ENCODE results near the gene CROCC. TPM values are rescaled to one million over a fixed set of nuclear protein-coding genes. Genes with fewer than 3 reads are reported as not detected.

CROCC gene
- total and polyA plus RNA-seq, 2 experiments from 2014 or later = 15.1 to 106 TPM

DNA sequence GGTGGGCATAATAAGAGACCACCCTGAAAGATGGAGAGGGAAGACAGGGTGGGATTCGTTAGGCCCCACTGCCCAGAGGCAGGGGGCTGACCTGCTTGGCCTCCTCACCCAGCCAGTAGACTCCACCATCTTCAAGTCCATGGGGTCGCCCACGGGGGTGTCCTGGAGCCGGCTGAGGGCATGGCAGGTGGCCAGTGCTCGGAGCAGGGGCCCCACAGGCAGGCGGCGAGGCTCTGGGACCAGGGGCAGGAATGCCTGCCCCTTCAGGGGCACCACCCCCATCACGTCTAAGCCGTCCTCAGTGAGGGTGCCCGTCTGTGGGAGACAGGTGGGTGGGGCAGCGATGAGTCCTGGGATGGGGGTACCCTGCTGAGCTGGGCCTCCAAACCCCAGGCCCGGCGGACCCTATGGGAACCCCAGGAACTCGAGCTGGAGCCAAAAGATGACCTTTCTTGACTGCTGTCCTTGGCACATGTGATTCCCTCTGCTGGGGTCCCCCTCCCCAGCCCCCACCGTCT, 71.8 kb downstream of the CROCC start (continued):
- TF ChIP-seq, protein P1, sequence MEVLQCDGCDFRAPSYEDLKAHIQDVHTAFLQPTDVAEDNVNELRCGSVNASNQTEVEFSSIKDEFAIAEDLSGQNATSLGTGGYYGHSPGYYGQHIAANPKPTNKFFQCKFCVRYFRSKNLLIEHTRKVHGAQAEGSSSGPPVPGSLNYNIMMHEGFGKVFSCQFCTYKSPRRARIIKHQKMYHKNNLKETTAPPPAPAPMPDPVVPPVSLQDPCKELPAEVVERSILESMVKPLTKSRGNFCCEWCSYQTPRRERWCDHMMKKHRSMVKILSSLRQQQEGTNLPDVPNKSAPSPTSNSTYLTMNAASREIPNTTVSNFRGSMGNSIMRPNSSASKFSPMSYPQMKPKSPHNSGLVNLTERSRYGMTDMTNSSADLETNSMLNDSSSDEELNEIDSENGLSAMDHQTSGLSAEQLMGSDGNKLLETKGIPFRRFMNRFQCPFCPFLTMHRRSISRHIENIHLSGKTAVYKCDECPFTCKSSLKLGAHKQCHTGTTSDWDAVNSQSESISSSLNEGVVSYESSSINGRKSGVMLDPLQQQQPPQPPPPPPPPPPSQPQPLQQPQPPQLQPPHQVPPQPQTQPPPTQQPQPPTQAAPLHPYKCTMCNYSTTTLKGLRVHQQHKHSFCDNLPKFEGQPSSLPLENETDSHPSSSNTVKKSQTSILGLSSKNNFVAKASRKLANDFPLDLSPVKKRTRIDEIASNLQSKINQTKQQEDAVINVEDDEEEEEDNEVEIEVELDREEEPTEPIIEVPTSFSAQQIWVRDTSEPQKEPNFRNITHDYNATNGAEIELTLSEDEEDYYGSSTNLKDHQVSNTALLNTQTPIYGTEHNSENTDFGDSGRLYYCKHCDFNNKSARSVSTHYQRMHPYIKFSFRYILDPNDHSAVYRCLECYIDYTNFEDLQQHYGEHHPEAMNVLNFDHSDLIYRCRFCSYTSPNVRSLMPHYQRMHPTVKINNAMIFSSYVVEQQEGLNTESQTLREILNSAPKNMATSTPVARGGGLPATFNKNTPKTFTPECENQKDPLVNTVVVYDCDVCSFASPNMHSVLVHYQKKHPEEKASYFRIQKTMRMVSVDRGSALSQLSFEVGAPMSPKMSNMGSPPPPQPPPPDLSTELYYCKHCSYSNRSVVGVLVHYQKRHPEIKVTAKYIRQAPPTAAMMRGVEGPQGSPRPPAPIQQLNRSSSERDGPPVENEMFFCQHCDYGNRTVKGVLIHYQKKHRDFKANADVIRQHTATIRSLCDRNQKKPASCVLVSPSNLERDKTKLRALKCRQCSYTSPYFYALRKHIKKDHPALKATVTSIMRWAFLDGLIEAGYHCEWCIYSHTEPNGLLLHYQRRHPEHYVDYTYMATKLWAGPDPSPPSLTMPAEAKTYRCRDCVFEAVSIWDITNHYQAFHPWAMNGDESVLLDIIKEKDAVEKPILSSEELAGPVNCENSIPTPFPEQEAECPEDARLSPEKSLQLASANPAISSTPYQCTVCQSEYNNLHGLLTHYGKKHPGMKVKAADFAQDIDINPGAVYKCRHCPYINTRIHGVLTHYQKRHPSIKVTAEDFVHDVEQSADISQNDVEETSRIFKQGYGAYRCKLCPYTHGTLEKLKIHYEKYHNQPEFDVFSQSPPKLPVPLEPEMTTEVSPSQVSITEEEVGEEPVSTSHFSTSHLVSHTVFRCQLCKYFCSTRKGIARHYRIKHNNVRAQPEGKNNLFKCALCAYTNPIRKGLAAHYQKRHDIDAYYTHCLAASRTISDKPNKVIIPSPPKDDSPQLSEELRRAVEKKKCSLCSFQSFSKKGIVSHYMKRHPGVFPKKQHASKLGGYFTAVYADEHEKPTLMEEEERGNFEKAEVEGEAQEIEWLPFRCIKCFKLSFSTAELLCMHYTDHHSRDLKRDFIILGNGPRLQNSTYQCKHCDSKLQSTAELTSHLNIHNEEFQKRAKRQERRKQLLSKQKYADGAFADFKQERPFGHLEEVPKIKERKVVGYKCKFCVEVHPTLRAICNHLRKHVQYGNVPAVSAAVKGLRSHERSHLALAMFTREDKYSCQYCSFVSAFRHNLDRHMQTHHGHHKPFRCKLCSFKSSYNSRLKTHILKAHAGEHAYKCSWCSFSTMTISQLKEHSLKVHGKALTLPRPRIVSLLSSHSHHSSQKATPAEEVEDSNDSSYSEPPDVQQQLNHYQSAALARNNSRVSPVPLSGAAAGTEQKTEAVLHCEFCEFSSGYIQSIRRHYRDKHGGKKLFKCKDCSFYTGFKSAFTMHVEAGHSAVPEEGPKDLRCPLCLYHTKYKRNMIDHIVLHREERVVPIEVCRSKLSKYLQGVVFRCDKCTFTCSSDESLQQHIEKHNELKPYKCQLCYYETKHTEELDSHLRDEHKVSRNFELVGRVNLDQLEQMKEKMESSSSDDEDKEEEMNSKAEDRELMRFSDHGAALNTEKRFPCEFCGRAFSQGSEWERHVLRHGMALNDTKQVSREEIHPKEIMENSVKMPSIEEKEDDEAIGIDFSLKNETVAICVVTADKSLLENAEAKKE (CRISPR knock-in tag; IDR thresholded peaks at IDR 0.05) = no peak

DNA sequence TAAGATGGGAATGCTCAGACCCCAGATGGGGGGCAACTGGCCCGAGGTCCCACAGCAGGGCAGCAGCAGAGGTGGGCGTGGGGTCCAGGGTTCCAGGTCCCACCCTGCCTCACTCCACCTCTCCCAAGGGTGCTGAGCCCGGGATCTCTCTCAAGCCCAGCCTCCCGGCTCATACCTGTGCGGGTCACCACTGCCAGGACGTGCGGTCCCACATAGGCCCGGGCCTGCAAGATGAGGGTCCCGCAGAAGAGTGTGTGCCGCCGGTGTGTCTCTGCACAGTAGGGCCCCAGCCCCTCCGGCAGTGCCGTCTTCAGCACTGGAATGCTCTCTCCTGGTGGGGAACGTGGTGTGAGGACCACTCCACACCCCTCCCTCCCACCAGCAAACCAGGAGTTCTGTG, 75.1 kb downstream of the CROCC start:
- no peak overlapping the region for H3K27ac Mint-ChIP-seq
- Histone ChIP-seq H3K36me3 (ENCODE audit: insufficient read depth) (no peaks in the 10 kb centered on the region; the same call in 1 of the 2 replicates), H3K27ac (ENCODE audit: low read depth) (no peak overlapping the region), H3K4me3 (no peak overlapping the region), H3F3A (replicated peaks; ENCODE audit: low read depth) (no peaks in the 10 kb centered on the region), H2AFZ (no peak overlapping the region), H3K4me1 (ENCODE audit: insufficient read depth) (no peaks in the 10 kb centered on the region), H3K27me3 (ENCODE audit: insufficient read depth) (no peaks in the 10 kb centered on the region), H3K79me2 (replicated peaks; ENCODE audit: insufficient read depth) (no peaks in the 10 kb centered on the region), H4K20me1 (replicated peaks; ENCODE audit: insufficient read depth) (no peaks in the 10 kb centered on the region; the same call in 1 of the 2 replicates), H3K4me2 (no peak overlapping the region), H3K9me2 (ENCODE audit: insufficient read depth) (no peaks in the 10 kb centered on the region)
- H3K4me1 Mint-ChIP-seq = no peaks in the 10 kb centered on the region
- TF ChIP-seq JUNB (IDR thresholded peaks at IDR 0.05; ENCODE audit: unreplicated experiment) = no peak
- TF ChIP-seq, protein P2, sequence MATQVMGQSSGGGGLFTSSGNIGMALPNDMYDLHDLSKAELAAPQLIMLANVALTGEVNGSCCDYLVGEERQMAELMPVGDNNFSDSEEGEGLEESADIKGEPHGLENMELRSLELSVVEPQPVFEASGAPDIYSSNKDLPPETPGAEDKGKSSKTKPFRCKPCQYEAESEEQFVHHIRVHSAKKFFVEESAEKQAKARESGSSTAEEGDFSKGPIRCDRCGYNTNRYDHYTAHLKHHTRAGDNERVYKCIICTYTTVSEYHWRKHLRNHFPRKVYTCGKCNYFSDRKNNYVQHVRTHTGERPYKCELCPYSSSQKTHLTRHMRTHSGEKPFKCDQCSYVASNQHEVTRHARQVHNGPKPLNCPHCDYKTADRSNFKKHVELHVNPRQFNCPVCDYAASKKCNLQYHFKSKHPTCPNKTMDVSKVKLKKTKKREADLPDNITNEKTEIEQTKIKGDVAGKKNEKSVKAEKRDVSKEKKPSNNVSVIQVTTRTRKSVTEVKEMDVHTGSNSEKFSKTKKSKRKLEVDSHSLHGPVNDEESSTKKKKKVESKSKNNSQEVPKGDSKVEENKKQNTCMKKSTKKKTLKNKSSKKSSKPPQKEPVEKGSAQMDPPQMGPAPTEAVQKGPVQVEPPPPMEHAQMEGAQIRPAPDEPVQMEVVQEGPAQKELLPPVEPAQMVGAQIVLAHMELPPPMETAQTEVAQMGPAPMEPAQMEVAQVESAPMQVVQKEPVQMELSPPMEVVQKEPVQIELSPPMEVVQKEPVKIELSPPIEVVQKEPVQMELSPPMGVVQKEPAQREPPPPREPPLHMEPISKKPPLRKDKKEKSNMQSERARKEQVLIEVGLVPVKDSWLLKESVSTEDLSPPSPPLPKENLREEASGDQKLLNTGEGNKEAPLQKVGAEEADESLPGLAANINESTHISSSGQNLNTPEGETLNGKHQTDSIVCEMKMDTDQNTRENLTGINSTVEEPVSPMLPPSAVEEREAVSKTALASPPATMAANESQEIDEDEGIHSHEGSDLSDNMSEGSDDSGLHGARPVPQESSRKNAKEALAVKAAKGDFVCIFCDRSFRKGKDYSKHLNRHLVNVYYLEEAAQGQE (IDR thresholded peaks at IDR 0.05; ENCODE audit: unreplicated experiment) = no peak
- TF ChIP-seq STAT1 (IDR thresholded peaks at IDR 0.05; ENCODE audit: unreplicated experiment) = no peak
- no peak for TF ChIP-seq ZNF114 (CRISPR knock-in tag; IDR thresholded peaks at IDR 0.05)
- TF ChIP-seq CREB1 (CRISPR knock-in tag; IDR thresholded peaks at IDR 0.05; ENCODE audit: low read depth) = no peak
- TF ChIP-seq POLR2AphosphoS5 (IDR thresholded peaks at IDR 0.05; ENCODE audit: low read depth) = no peak
- TF ChIP-seq, protein P3, sequence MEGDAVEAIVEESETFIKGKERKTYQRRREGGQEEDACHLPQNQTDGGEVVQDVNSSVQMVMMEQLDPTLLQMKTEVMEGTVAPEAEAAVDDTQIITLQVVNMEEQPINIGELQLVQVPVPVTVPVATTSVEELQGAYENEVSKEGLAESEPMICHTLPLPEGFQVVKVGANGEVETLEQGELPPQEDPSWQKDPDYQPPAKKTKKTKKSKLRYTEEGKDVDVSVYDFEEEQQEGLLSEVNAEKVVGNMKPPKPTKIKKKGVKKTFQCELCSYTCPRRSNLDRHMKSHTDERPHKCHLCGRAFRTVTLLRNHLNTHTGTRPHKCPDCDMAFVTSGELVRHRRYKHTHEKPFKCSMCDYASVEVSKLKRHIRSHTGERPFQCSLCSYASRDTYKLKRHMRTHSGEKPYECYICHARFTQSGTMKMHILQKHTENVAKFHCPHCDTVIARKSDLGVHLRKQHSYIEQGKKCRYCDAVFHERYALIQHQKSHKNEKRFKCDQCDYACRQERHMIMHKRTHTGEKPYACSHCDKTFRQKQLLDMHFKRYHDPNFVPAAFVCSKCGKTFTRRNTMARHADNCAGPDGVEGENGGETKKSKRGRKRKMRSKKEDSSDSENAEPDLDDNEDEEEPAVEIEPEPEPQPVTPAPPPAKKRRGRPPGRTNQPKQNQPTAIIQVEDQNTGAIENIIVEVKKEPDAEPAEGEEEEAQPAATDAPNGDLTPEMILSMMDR (conservative IDR thresholded peaks at IDR 0.05; ENCODE audit: low read depth in 2 of 2) = no peak
- peaks cover 24% of the 10 kb centered on the region for H3K36me3 Mint-ChIP-seq (ENCODE audit: low read depth)
- DNase-seq (ENCODE audit: low spot score) (no peak), ATAC-seq (no peak)
- H3K27me3 Mint-ChIP-seq (ENCODE audit: insufficient read depth, low read depth, poor library complexity) = peaks cover 7% of the 10 kb centered on the region
- H3K9me3 Mint-ChIP-seq = no peaks in the 10 kb centered on the region
- H3K4me3 Mint-ChIP-seq = no peak overlapping the region
